ENCODE measurements around the gene NRDC.

NRDC gene

DNA sequence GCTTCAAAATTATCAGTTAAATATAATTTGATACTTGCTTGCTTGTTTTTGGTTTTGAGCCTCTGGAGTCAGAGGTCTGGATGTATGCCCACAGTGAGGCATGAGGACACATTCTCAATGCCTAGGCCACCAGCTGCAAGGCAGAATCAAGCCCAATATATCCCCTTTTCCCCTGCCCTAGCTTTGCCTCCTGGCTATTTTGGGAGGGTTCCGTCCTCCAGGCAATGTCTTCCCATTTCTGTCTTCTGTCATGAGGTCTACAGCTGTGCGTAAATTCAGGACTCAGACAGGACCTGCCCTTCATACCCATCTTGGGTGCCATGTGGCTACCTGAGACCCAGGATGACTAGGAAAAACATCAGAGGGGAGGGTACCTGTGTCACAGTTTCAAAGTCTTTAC, 19.2 kb downstream of the NRDC start:
- no peak overlapping the region for H3K4me3 ChIP-seq (ENCODE audit: control insufficient read depth, low read depth, low read length)
- TF ChIP-seq, protein P1, sequence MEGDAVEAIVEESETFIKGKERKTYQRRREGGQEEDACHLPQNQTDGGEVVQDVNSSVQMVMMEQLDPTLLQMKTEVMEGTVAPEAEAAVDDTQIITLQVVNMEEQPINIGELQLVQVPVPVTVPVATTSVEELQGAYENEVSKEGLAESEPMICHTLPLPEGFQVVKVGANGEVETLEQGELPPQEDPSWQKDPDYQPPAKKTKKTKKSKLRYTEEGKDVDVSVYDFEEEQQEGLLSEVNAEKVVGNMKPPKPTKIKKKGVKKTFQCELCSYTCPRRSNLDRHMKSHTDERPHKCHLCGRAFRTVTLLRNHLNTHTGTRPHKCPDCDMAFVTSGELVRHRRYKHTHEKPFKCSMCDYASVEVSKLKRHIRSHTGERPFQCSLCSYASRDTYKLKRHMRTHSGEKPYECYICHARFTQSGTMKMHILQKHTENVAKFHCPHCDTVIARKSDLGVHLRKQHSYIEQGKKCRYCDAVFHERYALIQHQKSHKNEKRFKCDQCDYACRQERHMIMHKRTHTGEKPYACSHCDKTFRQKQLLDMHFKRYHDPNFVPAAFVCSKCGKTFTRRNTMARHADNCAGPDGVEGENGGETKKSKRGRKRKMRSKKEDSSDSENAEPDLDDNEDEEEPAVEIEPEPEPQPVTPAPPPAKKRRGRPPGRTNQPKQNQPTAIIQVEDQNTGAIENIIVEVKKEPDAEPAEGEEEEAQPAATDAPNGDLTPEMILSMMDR (IDR thresholded peaks at IDR 0.05; ENCODE audit: control insufficient read depth, insufficient read depth, low read depth, low read length, missing control alignments): no peak
- no peak for DNase-seq (ENCODE audit: low read depth)

DNA sequence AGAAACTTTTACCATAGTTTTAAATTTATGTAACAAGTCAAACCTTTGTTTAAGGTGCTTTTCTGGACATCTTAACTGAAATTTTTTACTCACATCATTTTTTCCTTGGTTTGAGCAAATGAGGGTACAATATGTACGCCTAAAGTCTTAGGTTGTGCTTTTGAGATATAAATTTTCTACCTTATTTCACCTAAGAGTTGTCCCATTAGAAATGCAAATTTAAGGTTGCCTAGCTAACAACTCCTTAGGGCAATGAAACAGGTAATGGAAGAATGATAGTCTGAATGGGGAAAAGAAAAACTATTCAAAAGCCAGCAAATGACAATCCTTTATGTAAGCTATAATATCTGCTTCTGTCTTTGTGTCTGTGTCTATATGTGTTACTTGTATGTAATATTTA, 19.6 kb downstream of the NRDC start:
- TF ChIP-seq, protein P1 (IDR thresholded peaks at IDR 0.05; ENCODE audit: control insufficient read depth, insufficient read depth, low read depth, low read length, missing control alignments): no peak
- DNase-seq (ENCODE audit: low read depth): no peak
- H3K4me3 ChIP-seq (ENCODE audit: control insufficient read depth, low read depth, low read length): no peak overlapping the region

DNA sequence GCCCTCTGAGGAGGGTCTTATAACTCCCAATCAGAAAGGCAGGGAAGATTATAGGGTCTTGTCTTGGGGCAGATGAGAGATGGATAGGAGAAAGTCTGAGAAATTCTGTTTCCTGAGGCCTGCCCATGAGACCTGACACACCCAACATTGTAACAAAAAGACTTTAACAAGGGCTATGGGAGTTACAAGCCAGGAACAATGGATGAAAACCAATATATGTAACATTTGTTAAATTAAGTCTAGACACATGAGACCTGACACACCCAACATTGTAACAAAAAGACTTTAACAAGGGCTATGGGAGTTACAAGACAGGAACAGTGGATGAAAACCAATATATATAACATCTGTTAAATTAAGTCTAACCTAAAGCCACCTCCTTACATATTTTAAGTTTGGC, 21.8 kb downstream of the NRDC start:
- DNase-seq (ENCODE audit: low read depth): no peak

DNA sequence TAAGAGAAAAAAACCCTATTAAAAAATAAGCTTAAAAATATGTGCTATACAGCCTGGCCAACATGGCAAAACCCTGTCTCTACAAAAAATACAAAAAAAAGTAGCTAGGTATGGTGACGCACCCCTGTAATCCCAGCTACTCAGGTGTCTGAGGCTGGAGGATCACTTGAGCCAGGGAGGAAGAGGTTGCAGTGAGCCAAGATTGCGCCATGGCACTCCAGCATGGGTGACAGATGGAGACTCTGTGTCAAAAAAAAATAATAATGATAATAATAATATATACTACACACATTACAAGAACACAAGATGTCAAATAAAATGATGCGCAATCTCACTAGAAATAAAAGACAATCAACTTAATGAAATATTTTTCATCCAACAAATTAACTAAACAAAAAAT, 22.9 kb downstream of the NRDC start:
- no peak overlapping the region for H3K4me3 ChIP-seq (ENCODE audit: control insufficient read depth, low read depth, low read length)
- DNase-seq (ENCODE audit: low read depth): no peak
- TF ChIP-seq, protein P1 (IDR thresholded peaks at IDR 0.05; ENCODE audit: control insufficient read depth, insufficient read depth, low read depth, low read length, missing control alignments): no peak

More for the DNA sequence above, 21.8 kb downstream of the NRDC start:
- no peak overlapping the region for H3K4me3 ChIP-seq (ENCODE audit: control insufficient read depth, low read depth, low read length)
- TF ChIP-seq, protein P1 (IDR thresholded peaks at IDR 0.05; ENCODE audit: control insufficient read depth, insufficient read depth, low read depth, low read length, missing control alignments): no peak

DNA sequence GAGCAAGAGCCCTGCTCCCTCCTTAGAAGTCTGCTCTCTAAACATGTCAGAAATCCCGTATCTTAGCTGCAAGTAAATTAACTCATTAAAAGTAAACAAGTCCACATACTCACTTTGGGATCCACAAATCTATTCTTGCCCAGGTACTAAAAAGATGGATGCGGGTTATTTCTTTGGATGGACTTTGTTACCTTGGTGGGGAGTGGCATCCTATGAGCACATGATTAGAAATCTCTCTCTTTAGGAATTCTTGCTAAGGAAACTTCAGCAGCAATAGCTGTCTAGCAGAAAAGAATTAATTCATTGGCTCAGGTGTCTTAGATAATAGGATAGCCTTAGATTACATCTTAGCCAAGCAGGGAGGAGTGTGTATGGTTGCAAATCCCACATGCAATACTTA, 25.2 kb downstream of the NRDC start:
- TF ChIP-seq, protein P1 (IDR thresholded peaks at IDR 0.05; ENCODE audit: control insufficient read depth, insufficient read depth, low read depth, low read length, missing control alignments): no peak
- DNase-seq (ENCODE audit: low read depth): no peak
- H3K4me3 ChIP-seq (ENCODE audit: control insufficient read depth, low read depth, low read length): no peak overlapping the region

DNA sequence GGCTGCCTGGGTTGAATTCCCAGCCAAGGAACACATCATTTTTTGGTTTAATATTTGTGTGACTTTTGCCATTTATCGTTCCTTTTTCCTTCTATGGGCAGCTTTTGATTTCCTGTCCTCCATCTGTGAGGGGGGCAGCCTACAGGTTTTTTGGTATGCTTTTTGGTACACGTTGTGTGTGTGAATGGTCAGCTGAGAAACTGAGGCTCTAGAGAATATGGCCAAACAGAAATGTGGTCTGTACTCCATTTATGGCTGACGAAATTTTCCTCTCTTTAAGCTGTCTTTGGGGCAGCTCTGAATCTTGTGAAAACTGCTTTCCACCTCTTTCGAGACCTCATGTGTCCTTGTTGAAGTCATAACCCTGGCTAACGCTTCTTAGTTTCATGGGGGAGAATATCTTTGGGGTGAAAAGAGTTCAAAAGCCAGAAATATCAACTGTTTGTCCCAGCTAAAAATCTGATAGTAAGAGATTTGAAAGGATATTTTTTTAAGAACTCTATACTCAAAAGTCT, 26.6 kb downstream of the NRDC start:
- DNase-seq (ENCODE audit: low read depth): no peak
- TF ChIP-seq, protein P1 (IDR thresholded peaks at IDR 0.05; ENCODE audit: control insufficient read depth, insufficient read depth, low read depth, low read length, missing control alignments): no peak
- H3K4me3 ChIP-seq (ENCODE audit: control insufficient read depth, low read depth, low read length): no peak overlapping the region
